GM12865 (cell line): ENCODE data around the gene BRD3.
"Not testable (repeated sequence)": the region's sequence is repeated elsewhere in the genome, so short reads cannot be mapped to it uniquely, and the experiment has no call there.

Experiments used
- DNase-seq: peaks from one replicate; pipeline ENCODE4 v3.0.0; 2010; ENCODE audit warnings: low read depth
- H3K4me3 ChIP-seq: 2 replicates; pipeline ENCODE4 v1.5.1; 2011; ENCODE audit warnings: mild to moderate bottlenecking, low read depth, low read length, control low read depth
- TF ChIP-seq, protein P1 (sequence below): IDR thresholded peaks from 2 replicates; pipeline ENCODE4 v1.5.1; 2011; ENCODE audit warnings: low read length, control low read depth, low read depth, inconsistent platforms; ENCODE audit not compliant: insufficient read depth; ENCODE audit errors: missing control alignments

The BRD3 gene

DNA sequence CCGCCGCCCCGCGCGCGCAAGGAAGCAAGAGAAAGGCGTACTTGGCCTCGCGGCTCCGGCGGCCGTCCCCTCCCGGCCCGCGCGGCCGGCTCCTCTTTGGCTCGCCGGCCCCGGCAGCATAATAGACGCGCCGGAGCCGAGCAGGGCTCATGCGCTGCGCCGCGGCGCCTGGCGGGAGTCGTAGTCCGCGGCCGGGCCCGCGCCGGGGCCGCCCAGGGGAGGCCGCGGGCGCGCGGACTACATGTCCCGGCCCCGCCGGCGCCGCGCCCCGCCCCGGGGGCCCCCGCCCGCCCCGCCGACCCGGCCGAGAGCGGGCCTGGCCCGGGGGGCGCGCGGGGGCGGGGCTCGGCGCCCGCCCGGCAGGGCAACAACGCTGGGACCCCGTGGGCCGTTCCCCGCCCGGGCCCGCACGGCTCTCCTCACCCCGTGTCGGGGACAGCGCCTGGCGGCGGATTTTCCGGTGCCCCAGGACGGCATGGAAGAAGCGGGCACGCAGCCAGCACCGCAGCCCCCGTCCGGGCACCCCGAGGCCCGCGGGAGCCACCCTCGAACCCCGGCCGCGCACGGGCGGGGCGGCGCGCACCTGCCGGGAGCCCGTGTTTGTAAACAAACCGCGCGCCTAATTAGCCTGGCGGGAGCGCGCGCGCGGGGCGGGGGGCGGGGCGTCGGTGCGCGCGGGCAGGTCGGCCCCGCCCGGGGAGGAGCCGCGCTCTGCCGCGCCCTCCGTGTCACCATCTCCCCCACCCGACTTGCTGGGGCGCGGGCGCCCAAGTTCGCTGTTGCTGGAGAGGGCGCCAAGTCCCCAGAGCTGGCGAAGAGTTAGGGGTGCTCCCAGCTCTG lies at the start of gene BRD3:
BRD3 (minus strand) TSS at position 123 of the 840 bp plus-strand sequence. CDS start 14,549 bp downstream, outside the sequence.
- DNase-seq = peak; percentile 93
- peak within 1 kb of the TSS; percentile 88 for H3K4me3 ChIP-seq
- TF ChIP-seq, protein P1, sequence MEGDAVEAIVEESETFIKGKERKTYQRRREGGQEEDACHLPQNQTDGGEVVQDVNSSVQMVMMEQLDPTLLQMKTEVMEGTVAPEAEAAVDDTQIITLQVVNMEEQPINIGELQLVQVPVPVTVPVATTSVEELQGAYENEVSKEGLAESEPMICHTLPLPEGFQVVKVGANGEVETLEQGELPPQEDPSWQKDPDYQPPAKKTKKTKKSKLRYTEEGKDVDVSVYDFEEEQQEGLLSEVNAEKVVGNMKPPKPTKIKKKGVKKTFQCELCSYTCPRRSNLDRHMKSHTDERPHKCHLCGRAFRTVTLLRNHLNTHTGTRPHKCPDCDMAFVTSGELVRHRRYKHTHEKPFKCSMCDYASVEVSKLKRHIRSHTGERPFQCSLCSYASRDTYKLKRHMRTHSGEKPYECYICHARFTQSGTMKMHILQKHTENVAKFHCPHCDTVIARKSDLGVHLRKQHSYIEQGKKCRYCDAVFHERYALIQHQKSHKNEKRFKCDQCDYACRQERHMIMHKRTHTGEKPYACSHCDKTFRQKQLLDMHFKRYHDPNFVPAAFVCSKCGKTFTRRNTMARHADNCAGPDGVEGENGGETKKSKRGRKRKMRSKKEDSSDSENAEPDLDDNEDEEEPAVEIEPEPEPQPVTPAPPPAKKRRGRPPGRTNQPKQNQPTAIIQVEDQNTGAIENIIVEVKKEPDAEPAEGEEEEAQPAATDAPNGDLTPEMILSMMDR = no peak

DNA sequence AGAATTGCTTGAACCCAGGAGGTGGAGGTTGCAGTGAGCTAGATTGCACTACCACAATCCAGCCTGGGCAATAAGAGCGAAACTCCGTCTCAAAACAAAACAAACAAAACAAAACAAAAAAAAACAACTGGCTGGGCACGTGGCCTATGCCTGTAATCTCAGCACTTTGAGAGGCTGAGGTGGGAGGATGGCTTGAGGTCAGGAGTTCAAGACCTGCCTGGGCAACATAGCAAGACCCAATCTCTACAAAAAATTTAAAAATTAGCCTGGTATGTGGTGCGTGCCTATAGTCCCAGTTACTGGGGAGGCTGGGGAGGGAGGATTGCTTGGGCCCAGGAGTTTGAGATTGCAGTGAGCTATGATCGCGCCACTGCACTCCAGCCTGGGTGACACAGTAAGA lies 44.7 kb upstream of the BRD3 start:
- TF ChIP-seq, protein P1 = no peak
- DNase-seq = no peak
- H3K4me3 ChIP-seq = no peak overlapping the region

GRCh38 chr9:134111064-134111463 lies 43.2 kb upstream of the BRD3 start:
- TF ChIP-seq, protein P1 = no peak

DNA sequence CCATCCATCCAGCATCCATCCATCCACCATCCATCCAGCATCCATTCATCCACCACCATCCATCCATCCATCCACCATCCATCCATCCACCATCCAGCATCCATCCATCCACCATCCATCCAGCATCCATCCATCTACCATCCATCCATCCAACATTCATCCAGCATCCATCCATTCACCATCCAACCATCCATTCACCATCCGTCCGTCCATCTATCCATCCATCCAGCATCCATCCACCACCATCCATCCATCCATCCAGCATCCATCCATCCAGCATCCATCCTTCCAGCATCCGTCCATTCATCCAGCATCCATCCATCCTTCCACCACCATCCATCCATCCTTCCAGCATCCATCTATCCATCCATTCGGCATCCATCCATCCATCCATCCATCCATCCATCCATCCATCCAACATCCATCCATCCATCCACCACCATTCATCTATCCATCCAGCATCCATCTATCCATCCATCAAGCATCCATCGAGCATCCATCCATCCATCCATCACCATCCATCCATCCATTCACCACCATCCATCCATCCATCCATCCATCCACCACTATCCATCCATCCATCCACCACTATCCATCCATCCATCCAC lies 35.7 kb upstream of the BRD3 start:
- no peak overlapping the region for H3K4me3 ChIP-seq
- DNase-seq = no peak
- TF ChIP-seq, protein P1 = no peak

More at GRCh38 chr9:134111064-134111463, 43.2 kb upstream of the BRD3 start:
- peak; percentile 25 for DNase-seq
- H3K4me3 ChIP-seq = no peak overlapping the region

- no peak overlapping the region for H3K4me3 ChIP-seq
- TF ChIP-seq, protein P1 = no peak
- DNase-seq = no peak
Measured at GRCh38 chr9:134101623-134102149, 33.9 kb upstream of the BRD3 start.

DNA sequence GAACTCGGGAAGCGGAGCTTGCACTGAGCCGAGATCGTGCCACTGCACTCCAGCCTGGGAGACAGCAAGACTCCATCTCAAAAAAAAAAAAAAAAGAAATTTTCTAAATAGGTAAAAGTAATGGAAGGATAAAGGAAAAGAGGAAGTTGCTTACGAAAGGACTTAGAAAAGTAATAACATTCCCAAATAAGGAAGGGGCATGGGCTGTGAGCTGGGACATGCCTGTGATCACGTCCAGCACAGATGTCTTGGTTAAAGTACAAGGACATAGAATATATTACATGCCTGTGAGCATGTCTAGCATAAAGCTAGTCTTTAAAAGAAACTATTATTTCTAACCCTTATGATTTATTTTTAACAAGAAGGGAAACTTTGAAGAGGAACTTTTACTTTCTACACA lies 33.3 kb upstream of the BRD3 start:
- DNase-seq, H3K4me3 ChIP-seq: not testable (repeated sequence)

DNA sequence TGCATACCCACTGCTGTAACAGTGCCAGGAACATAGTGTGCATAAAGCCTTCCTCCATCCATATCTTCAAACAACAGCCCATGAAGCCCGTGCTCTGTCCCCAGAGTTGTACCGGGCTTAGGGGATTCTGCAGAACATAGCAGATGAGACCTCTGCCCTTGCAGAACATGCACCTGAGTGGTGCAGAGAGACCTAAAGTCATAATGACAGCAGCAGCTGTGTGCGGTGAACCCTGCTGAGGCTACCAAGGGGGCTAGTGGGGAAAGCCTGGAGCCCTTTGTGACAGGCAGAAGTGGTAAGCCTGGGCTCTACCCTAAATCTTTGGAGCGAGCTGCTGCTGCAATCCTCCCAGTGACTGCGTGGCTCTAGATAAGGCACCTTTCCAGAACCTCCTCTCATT lies 32.2 kb upstream of the BRD3 start:
- no peak overlapping the region for H3K4me3 ChIP-seq
- TF ChIP-seq, protein P1 = no peak
- no peak for DNase-seq
